ENCODE results near the gene PDCD1.

Gene PDCD1

DNA sequence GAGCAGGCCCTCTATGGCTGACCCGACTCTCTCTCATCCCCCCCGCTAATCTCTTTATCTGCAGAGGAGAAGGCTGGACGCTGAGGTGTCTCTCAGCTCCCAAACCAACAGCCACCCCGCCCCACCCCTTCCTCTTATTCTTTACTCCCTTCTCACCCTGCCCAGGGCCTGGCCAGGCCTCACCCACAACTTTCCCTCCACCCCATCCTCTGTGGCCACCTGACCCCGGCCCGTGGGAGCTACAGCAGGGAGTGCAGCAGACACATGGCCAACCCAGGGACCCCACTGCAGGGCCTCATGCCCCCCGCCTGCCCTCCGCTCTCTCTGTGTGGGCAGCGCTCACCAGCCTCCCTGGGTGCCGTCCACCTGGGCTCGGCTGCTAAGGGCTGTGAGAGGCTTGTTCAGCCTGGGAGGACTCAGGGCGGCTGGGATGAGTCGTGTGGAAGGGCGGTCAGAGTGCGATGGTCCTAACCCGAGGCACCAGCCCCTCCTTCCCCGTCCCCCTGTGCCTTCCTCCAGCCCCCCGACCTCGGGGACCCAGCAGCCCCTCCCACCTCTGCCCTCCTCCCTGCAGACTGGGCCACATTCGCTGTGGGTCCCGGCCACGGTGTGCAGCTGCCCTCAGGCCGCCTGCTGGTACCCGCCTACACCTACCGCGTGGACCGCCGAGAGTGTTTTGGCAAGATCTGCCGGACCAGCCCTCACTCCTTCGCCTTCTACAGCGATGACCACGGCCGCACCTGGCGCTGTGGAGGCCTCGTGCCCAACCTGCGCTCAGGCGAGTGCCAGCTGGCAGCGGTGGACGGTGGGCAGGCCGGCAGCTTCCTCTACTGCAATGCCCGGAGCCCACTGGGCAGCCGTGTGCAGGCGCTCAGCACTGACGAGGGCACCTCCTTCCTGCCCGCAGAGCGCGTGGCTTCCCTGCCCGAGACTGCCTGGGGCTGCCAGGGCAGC is 42.9 kb downstream of the PDCD1 start:
- TF ChIP-seq FOXP2 (optimal IDR thresholded peaks at IDR 0.05; ENCODE audit: borderline replicate concordance, extremely low read depth, extremely low read length, insufficient read depth) = no peak
- TF ChIP-seq TAF1 (IDR thresholded peaks at IDR 0.05; ENCODE audit: borderline replicate concordance, insufficient read depth, low read length) = no peak
- TF ChIP-seq POLR2AphosphoS5 (IDR thresholded peaks at IDR 0.05; ENCODE audit: low read depth, low read length) = no peak
- TF ChIP-seq SIN3A (IDR thresholded peaks at IDR 0.05; ENCODE audit: borderline replicate concordance, insufficient read depth, low read length) = no peak
- TF ChIP-seq, protein P1, sequence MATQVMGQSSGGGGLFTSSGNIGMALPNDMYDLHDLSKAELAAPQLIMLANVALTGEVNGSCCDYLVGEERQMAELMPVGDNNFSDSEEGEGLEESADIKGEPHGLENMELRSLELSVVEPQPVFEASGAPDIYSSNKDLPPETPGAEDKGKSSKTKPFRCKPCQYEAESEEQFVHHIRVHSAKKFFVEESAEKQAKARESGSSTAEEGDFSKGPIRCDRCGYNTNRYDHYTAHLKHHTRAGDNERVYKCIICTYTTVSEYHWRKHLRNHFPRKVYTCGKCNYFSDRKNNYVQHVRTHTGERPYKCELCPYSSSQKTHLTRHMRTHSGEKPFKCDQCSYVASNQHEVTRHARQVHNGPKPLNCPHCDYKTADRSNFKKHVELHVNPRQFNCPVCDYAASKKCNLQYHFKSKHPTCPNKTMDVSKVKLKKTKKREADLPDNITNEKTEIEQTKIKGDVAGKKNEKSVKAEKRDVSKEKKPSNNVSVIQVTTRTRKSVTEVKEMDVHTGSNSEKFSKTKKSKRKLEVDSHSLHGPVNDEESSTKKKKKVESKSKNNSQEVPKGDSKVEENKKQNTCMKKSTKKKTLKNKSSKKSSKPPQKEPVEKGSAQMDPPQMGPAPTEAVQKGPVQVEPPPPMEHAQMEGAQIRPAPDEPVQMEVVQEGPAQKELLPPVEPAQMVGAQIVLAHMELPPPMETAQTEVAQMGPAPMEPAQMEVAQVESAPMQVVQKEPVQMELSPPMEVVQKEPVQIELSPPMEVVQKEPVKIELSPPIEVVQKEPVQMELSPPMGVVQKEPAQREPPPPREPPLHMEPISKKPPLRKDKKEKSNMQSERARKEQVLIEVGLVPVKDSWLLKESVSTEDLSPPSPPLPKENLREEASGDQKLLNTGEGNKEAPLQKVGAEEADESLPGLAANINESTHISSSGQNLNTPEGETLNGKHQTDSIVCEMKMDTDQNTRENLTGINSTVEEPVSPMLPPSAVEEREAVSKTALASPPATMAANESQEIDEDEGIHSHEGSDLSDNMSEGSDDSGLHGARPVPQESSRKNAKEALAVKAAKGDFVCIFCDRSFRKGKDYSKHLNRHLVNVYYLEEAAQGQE (IDR thresholded peaks at IDR 0.05; ENCODE audit: insufficient read depth in 1 of 2, low read depth in 2 of 2, low read length in 2 of 2) = no peak

DNA sequence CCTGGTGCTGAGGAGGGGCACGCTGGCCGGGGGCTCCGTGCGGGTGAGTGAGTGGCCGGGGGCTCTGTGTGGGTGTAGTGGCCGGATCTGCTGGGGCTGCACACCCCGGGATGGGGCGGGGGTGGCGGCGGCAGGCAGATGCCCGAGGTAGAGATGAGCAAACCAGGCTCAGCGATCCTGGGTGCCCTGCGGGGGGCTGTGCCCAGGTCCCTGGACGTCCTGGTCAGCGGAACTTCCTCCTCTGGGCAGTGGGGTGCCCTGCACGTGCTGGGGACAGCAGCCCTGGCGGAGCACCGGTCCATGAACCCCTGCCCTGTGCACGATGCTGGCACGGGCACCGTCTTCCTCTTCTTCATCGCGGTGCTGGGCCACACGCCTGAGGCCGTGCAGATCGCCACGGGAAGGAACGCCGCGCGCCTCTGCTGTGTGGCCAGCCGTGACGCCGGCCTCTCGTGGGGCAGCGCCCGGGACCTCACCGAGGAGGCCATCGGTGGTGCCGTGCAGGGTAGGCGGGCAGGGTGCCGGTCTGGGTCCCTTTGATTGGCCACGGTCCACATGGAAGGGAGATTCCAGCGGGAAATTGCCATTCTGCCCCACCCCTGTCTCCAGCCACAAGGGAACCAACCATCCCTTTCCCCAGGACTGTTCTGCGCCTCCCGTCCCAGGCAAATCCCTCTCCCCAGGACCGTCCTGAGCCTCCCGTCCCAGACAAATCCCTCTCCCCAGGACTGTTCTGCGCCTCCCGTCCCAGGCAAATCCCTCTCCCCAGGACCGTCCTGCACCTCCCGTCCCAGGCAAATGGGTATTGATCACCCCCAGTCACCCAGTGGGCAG is 43.8 kb downstream of the PDCD1 start:
- TF ChIP-seq TAF1 (IDR thresholded peaks at IDR 0.05; ENCODE audit: borderline replicate concordance, insufficient read depth, low read length) (no peak), FOXP2 (optimal IDR thresholded peaks at IDR 0.05; ENCODE audit: borderline replicate concordance, extremely low read depth, extremely low read length, insufficient read depth) (no peak), SIN3A (IDR thresholded peaks at IDR 0.05; ENCODE audit: borderline replicate concordance, insufficient read depth, low read length) (no peak), POLR2AphosphoS5 (IDR thresholded peaks at IDR 0.05; ENCODE audit: low read depth, low read length) (no peak)
- TF ChIP-seq, protein P1 (IDR thresholded peaks at IDR 0.05; ENCODE audit: insufficient read depth in 1 of 2, low read depth in 2 of 2, low read length in 2 of 2) = no peak

DNA sequence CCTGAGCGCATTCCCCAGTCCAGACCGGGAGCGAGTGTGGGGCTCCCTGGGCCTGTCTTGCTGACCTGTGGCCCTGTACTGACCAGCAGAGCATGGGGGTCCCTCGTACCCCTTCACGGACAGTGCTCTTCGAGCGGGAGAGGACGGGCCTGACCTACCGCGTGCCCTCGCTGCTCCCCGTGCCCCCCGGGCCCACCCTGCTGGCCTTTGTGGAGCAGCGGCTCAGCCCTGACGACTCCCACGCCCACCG is 44.4 kb downstream of the PDCD1 start:
- TF ChIP-seq FOXP2 (optimal IDR thresholded peaks at IDR 0.05; ENCODE audit: borderline replicate concordance, extremely low read depth, extremely low read length, insufficient read depth) (no peak), TAF1 (IDR thresholded peaks at IDR 0.05; ENCODE audit: borderline replicate concordance, insufficient read depth, low read length) (no peak), SIN3A (IDR thresholded peaks at IDR 0.05; ENCODE audit: borderline replicate concordance, insufficient read depth, low read length) (no peak), POLR2AphosphoS5 (IDR thresholded peaks at IDR 0.05; ENCODE audit: low read depth, low read length) (no peak)
- TF ChIP-seq, protein P1 (IDR thresholded peaks at IDR 0.05; ENCODE audit: insufficient read depth in 1 of 2, low read depth in 2 of 2, low read length in 2 of 2) = no peak

DNA sequence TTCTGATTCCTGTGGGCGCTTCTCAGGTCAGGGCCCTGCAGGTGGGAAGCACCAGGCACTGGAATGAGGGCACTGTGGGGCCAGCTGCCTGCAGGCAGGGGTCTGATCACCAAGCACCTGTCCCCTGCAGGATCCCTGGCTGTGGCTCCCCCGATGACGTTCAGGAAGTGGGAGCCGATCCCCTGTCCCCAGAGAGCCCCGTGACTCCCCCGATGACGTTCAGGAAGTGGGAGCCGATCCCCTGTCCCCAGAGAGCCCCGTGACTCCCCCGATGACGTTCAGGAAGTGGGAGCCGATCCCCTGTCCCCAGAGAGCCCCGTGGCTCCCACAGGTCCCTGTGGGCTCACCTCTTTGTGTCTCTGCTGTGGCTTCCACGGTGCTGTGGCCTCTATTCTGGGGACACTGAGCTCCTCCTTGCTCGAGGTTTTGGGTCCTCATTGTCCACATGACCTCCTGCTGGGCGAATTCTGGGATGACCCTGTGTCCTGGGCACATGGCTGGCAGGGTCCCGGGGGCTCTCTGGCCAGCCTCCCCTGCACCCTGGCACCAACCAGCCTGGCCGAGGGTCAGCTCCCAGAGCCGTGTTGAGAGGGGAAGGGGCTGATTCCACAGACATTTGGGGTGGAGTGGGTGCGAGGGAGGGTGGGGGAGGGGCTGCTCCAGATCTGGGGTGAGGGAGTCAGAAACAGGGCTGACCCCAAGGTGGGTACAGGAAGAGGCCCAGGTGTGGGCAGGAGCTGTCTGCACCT is 44.9 kb downstream of the PDCD1 start:
- no peak for TF ChIP-seq FOXP2 (optimal IDR thresholded peaks at IDR 0.05; ENCODE audit: borderline replicate concordance, extremely low read depth, extremely low read length, insufficient read depth)

Measured in PFSK-1 (cell line).